ENCODE data around the gene TNNC1.
A peak's percentile ranks its signal among the peaks of the same experiment; 100 is the strongest.

TNNC1 gene

GRCh38 chr3:52483577-52484381 lies 29.9 kb upstream of the TNNC1 start:
- ATAC-seq = peak; percentile 71
- TF ChIP-seq ZFP3 (CRISPR knock-in tag; IDR thresholded peaks at IDR 0.05) (no peak), PPARA (CRISPR knock-in tag; IDR thresholded peaks at IDR 0.05; ENCODE audit: borderline replicate concordance) (no peak), TSHZ2 (CRISPR knock-in tag; IDR thresholded peaks at IDR 0.05) (no peak), ZNF565 (CRISPR knock-in tag; conservative IDR thresholded peaks at IDR 0.05; ENCODE audit: low read depth) (no peak)

- ATAC-seq = peak; percentile 20; the same call in 2 of the 3 replicates
- TF ChIP-seq ZC3H10 (CRISPR knock-in tag; IDR thresholded peaks at IDR 0.05) (no peak), ZFP30 (CRISPR knock-in tag; IDR thresholded peaks at IDR 0.05) (no peak), CSRNP3 (CRISPR knock-in tag; IDR thresholded peaks at IDR 0.05) (no peak), ZNF565 (CRISPR knock-in tag; conservative IDR thresholded peaks at IDR 0.05; ENCODE audit: low read depth) (no peak), SNAI2 (CRISPR knock-in tag; IDR thresholded peaks at IDR 0.05) (no peak), TSHZ2 (CRISPR knock-in tag; IDR thresholded peaks at IDR 0.05) (no peak), ZNF70 (CRISPR knock-in tag; IDR thresholded peaks at IDR 0.05) (no peak), BACH2 (CRISPR knock-in tag; IDR thresholded peaks at IDR 0.05; ENCODE audit: borderline replicate concordance) (no peak), ESRRG (CRISPR knock-in tag; IDR thresholded peaks at IDR 0.05) (no peak)
Observed at GRCh38 chr3:52483081-52483480, 29.2 kb upstream of the TNNC1 start.

- no peak for ATAC-seq
- no peak for TF ChIP-seq ARNTL (CRISPR knock-in tag; IDR thresholded peaks at IDR 0.05; ENCODE audit: borderline replicate concordance, low read depth)
- no peak for TF ChIP-seq CSRNP3 (CRISPR knock-in tag; IDR thresholded peaks at IDR 0.05)
- no peak for TF ChIP-seq BACH2 (CRISPR knock-in tag; IDR thresholded peaks at IDR 0.05; ENCODE audit: borderline replicate concordance)
- TF ChIP-seq TOX (CRISPR knock-in tag; IDR thresholded peaks at IDR 0.05; ENCODE audit: borderline replicate concordance) = no peak
- TF ChIP-seq TSHZ2 (CRISPR knock-in tag; IDR thresholded peaks at IDR 0.05) = no peak
- TF ChIP-seq ZNF8 (CRISPR knock-in tag; IDR thresholded peaks at IDR 0.05) = no peak
- TF ChIP-seq SNAI2 (CRISPR knock-in tag; IDR thresholded peaks at IDR 0.05) = no peak
- TF ChIP-seq OSR1 (CRISPR knock-in tag; IDR thresholded peaks at IDR 0.05) = no peak
- TF ChIP-seq TCF4 (CRISPR knock-in tag; IDR thresholded peaks at IDR 0.05; ENCODE audit: borderline replicate concordance) = no peak
- TF ChIP-seq ZFP30 (CRISPR knock-in tag; IDR thresholded peaks at IDR 0.05) = no peak
- no peak for TF ChIP-seq GLIS3 (CRISPR knock-in tag; IDR thresholded peaks at IDR 0.05)
- no peak for TF ChIP-seq RARB (CRISPR knock-in tag; IDR thresholded peaks at IDR 0.05)
- no peak for TF ChIP-seq PPARA (CRISPR knock-in tag; IDR thresholded peaks at IDR 0.05; ENCODE audit: borderline replicate concordance)
- TF ChIP-seq CSDC2 (CRISPR knock-in tag; IDR thresholded peaks at IDR 0.05) = no peak
- TF ChIP-seq PATZ1 (CRISPR knock-in tag; IDR thresholded peaks at IDR 0.05; ENCODE audit: borderline replicate concordance) = no peak
Observed at GRCh38 chr3:52481819-52482521, 28.1 kb upstream of the TNNC1 start.
